Smooth muscle cell (in vitro differentiated cells): ENCODE measurements around the gene FPR3. TPM values are rescaled to one million over a fixed set of nuclear protein-coding genes. Genes with fewer than 3 reads are reported as not detected.
"Not testable (repeated sequence)": the region's sequence is repeated elsewhere in the genome, so short reads cannot be mapped to it uniquely, and the experiment has no call there.

Experiments
- DNase-seq: peaks from one replicate; lab custom pipeline; 2025; ENCODE audit not compliant: unreplicated experiment; lab: John Stamatoyannopoulos, UW
- H2AFZ ChIP-seq: fragments of 200-600 bp; sonication (generic); 2 replicates; pipeline ENCODE4 v1.6.0; 2016; ENCODE audit warnings: antibody characterized with exemption, low read depth, mild to moderate bottlenecking
- H3F3A ChIP-seq: fragments of 200-600 bp; sonication (generic); 2 replicates; pipeline ENCODE4 v1.6.0; 2017; ENCODE audit warnings: antibody characterized with exemption, low read depth
- H3K27ac ChIP-seq: fragments of 200-600 bp; sonication (generic); 2 replicates; pipeline ENCODE4 v1.5.1; 2016; ENCODE audit warnings: low read depth, mild to moderate bottlenecking
- H3K27me3 ChIP-seq: fragments of 200-600 bp; sonication (generic); 2 replicates; pipeline ENCODE4 v1.6.1; 2016; ENCODE audit warnings: low read depth, mild to moderate bottlenecking
- H3K36me3 ChIP-seq: fragments of 200-600 bp; sonication (generic); 2 replicates; pipeline ENCODE4 v1.5.1; 2016; ENCODE audit warnings: low read depth
- H3K4me1 ChIP-seq: fragments of 200-600 bp; sonication (generic); 2 replicates; pipeline ENCODE4 v1.5.1; 2016; ENCODE audit warnings: low read depth
- H3K4me2 ChIP-seq: fragments of 200-600 bp; sonication (generic); 2 replicates; pipeline ENCODE4 v1.6.0; 2016; ENCODE audit warnings: mild to moderate bottlenecking
- H3K4me3 ChIP-seq: fragments of 200-600 bp; sonication (generic); 2 replicates; pipeline ENCODE4 v1.5.1; 2016; ENCODE audit warnings: mild to moderate bottlenecking
- H3K79me2 ChIP-seq: fragments of 200-600 bp; sonication (generic); 2 replicates; pipeline ENCODE4 v1.6.0; 2016; ENCODE audit warnings: low read depth, mild to moderate bottlenecking
- H3K9ac ChIP-seq: fragments of 200-600 bp; sonication (generic); 2 replicates; pipeline ENCODE4 v1.6.0; 2016; ENCODE audit warnings: low read depth
- H3K9me3 ChIP-seq: fragments of 200-600 bp; sonication (generic); replicated peaks from 2 replicates; pipeline ENCODE4 v1.5.1; 2016; ENCODE audit warnings: low read depth
- H4K20me1 ChIP-seq: fragments of 200-600 bp; sonication (generic); 2 replicates; pipeline ENCODE4 v1.6.0; 2016; ENCODE audit warnings: low read depth
- WGBS: methylation state at CpG from one replicate; pipeline ENCODE4 v1.1.7; 2016; ENCODE audit warnings: low lambda C conversion rate; 5-methylcytosine and 5-hydroxymethylcytosine counted together
- polyA plus RNA-seq: library from polyadenylated mRNA; unstranded; fragments of >200 nt; fragmentation: Nextera tagmentation; extraction: Ambion mirVana; gene quantifications from 2 replicates; pipeline ENCODE4 v1.2.1, GENCODE V29; 2016
- total RNA-seq: library from RNA; depleted of rRNA; stranded (reverse); fragments of >200 nt; gene quantifications from 2 replicates; pipeline ENCODE4 v1.2.3, GENCODE V29; 2014
- TF ChIP-seq, protein P1 (sequence below): fragments of 200-600 bp; sonication (generic); IDR thresholded peaks from 2 replicates; pipeline ENCODE4 v1.5.1; 2017; ENCODE audit warnings: borderline replicate concordance, mild to moderate bottlenecking, antibody characterized with exemption; ENCODE audit not compliant: insufficient read depth, poor library complexity, severe bottlenecking

FPR3 gene
- total and polyA plus RNA-seq, 2 experiments from 2014 or later: not detected

DNA sequence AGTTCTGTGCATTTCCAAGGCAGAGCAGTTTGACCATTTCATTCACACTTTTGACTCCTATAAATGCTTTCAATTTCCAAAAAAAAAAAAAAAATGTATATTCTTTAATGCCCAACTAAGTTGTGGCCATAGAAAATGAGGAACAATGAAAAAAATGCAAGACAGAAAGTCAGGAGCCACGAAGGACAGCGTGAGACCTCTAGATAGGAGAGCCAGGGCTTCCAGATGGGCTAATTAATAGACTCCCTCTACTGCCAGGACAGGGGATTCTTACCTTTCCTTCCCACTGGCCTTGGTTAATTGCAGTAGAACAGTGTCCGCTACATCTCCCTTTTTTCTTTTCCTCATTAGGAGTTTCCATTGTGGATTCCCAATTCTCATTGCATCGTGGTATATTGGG lies 8.6 kb downstream of the FPR3 start:
- TF ChIP-seq, protein P1, sequence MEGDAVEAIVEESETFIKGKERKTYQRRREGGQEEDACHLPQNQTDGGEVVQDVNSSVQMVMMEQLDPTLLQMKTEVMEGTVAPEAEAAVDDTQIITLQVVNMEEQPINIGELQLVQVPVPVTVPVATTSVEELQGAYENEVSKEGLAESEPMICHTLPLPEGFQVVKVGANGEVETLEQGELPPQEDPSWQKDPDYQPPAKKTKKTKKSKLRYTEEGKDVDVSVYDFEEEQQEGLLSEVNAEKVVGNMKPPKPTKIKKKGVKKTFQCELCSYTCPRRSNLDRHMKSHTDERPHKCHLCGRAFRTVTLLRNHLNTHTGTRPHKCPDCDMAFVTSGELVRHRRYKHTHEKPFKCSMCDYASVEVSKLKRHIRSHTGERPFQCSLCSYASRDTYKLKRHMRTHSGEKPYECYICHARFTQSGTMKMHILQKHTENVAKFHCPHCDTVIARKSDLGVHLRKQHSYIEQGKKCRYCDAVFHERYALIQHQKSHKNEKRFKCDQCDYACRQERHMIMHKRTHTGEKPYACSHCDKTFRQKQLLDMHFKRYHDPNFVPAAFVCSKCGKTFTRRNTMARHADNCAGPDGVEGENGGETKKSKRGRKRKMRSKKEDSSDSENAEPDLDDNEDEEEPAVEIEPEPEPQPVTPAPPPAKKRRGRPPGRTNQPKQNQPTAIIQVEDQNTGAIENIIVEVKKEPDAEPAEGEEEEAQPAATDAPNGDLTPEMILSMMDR: no peak
- H3K36me3 ChIP-seq: no peaks in the 10 kb centered on the region
- no peak overlapping the region for H3K4me3 ChIP-seq
- H3K4me2 ChIP-seq: no peak overlapping the region
- no peaks in the 10 kb centered on the region for H3K9me3 ChIP-seq
- no peaks in the 10 kb centered on the region for H3K79me2 ChIP-seq
- H4K20me1 ChIP-seq: no peaks in the 10 kb centered on the region
- H3F3A ChIP-seq: no peaks in the 10 kb centered on the region
- no peak overlapping the region for H3K27ac ChIP-seq
- no peak for DNase-seq
- no peaks in the 10 kb centered on the region for H3K27me3 ChIP-seq
- H2AFZ ChIP-seq: no peak overlapping the region
- 80% methylated on average over 4 of the region's 4 CpGs for WGBS
- no peak overlapping the region for H3K9ac ChIP-seq
- H3K4me1 ChIP-seq: no peaks in the 10 kb centered on the region

DNA sequence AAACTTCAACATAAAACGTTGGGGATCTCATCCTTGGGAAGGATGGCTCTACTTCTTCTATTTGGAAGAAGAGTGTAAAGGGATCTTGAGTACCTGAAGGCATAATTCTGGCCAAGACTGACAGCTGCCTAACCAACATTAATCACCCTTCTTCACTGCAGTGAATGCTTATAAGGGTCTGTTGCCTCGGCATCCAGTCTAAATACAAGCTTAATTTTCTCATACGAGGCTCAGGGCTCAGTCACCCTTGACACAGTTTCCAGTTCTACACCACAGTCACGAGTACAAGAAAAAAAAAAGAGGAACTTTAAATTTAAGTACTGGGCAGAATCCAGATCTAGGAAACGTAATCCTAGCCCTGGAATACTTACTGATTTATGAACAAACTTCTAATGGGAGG lies 9.0 kb downstream of the FPR3 start:
- Histone ChIP-seq H4K20me1 (no peaks in the 10 kb centered on the region), H3K9me3 (no peaks in the 10 kb centered on the region), H3K4me1 (no peaks in the 10 kb centered on the region), H3K4me2 (no peak overlapping the region), H3K36me3 (no peaks in the 10 kb centered on the region), H3K27ac (no peak overlapping the region), H2AFZ (no peak overlapping the region), H3K4me3 (no peak overlapping the region), H3F3A (no peaks in the 10 kb centered on the region), H3K27me3 (no peaks in the 10 kb centered on the region), H3K9ac (no peak overlapping the region), H3K79me2 (no peaks in the 10 kb centered on the region)
- 66% methylated on average over 5 of the region's 5 CpGs for WGBS
- DNase-seq: no peak
- TF ChIP-seq, protein P1: no peak

- H2AFZ ChIP-seq, DNase-seq, H3F3A ChIP-seq, H3K36me3 ChIP-seq, H3K4me1 ChIP-seq, H3K4me2 ChIP-seq, H3K27me3 ChIP-seq, H3K79me2 ChIP-seq, H3K9me3 ChIP-seq, H4K20me1 ChIP-seq, H3K4me3 ChIP-seq, H3K27ac ChIP-seq, H3K9ac ChIP-seq: not testable (repeated sequence)
- 71% methylated on average over 9 of the region's 9 CpGs for WGBS
Observed at GRCh38 chr19:51804789-51805188, 9.8 kb downstream of the FPR3 start.

DNA sequence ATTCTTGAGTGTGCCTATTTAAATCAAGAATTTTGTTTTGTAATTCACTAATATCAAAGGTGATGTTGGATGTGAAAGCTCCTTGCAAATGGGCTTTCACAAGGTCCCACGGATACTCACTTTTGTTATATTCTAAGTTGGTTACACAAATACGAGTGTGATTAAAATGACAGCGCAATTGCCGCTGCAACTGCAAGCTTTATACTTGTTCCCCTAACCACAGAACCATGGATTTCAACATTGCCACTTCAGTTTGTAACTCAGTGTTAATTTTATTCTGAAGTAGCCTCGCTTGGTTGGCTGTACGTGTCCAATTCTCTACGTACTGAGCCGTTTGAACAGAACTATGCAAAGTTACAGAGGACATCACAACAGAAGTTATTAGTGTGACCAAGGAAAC lies 10.4 kb downstream of the FPR3 start:
- not testable (repeated sequence) for H3K9ac ChIP-seq, H3K27me3 ChIP-seq, H3K4me3 ChIP-seq, H3K4me1 ChIP-seq, H3F3A ChIP-seq, H3K36me3 ChIP-seq, DNase-seq, H3K9me3 ChIP-seq, H2AFZ ChIP-seq, H4K20me1 ChIP-seq, H3K27ac ChIP-seq, H3K79me2 ChIP-seq, H3K4me2 ChIP-seq
- 94% methylated on average over 8 of the region's 8 CpGs for WGBS

DNA sequence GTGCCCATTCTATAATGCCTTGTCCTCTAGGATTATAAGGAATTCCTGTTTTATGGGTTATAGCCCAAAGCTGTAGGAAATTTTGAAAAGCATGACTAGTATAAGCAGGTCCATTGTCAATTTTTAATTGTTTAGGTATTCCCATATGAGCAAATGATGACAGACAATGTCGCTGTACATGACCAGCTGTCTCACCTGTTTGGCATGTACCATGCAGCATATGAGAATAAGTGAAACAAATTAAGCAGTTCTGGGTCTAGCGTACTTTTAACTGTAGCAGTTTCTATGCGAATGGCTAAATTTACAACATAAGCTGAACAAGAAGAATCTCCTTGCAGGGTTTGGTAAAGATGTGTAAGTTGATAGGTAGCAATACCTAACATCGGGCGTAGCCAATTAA lies 11.6 kb downstream of the FPR3 start:
- H4K20me1 ChIP-seq, H3F3A ChIP-seq, H3K4me3 ChIP-seq, H3K9me3 ChIP-seq, H3K4me1 ChIP-seq, H3K27me3 ChIP-seq, H3K9ac ChIP-seq, H3K27ac ChIP-seq, DNase-seq, H3K79me2 ChIP-seq, H2AFZ ChIP-seq, H3K4me2 ChIP-seq, H3K36me3 ChIP-seq: not testable (repeated sequence)
- WGBS: 83% methylated on average over 5 of the region's 5 CpGs
